Measurements from ENCODE around the gene OR52B2. TPM values are rescaled to one million over a fixed set of nuclear protein-coding genes. Genes with fewer than 3 reads are reported as not detected.
"Not testable (repeated sequence)": the region's sequence is repeated elsewhere in the genome, so short reads cannot be mapped to it uniquely, and the experiment has no call there.

Gene OR52B2
- total and polyA plus RNA-seq, 2 experiments from 2014 or later, result 0.57 TPM; not detected in 1

- no peak overlapping the region for H3K27ac ChIP-seq
- H3K4me3 ChIP-seq, result no peak overlapping the region
- no peak for DNase-seq (ENCODE audit: low read depth in 1 of 2, low spot score in 1 of 2)
- no peaks in the 10 kb centered on the region for H3K4me1 ChIP-seq (ENCODE audit: low read depth)
- H3K36me3 ChIP-seq, result no peaks in the 10 kb centered on the region
- H3K27me3 ChIP-seq, result no peaks in the 10 kb centered on the region
- H3K9me3 ChIP-seq (ENCODE audit: low read depth), result no peaks in the 10 kb centered on the region
- TF ChIP-seq CTCF (IDR thresholded peaks at IDR 0.05; ENCODE audit: low read depth, low read length), result no peak
Observed at GRCh38 chr11:6156628-6157359, 13.3 kb downstream of the OR52B2 start.

- no peak for DNase-seq (ENCODE audit: low read depth in 1 of 2, low spot score in 1 of 2)
- Histone ChIP-seq H3K4me1 (ENCODE audit: low read depth) (no peaks in the 10 kb centered on the region), H3K4me3 (no peak overlapping the region), H3K36me3 (no peaks in the 10 kb centered on the region), H3K9me3 (ENCODE audit: low read depth) (no peaks in the 10 kb centered on the region), H3K27me3 (no peaks in the 10 kb centered on the region), H3K27ac (no peak overlapping the region)
- no peak for TF ChIP-seq CTCF (IDR thresholded peaks at IDR 0.05; ENCODE audit: low read depth, low read length)
Observed at GRCh38 chr11:6152126-6152525, 18.0 kb downstream of the OR52B2 start.

- Histone ChIP-seq H3K4me3 (no peak overlapping the region), H3K9me3 (ENCODE audit: low read depth) (no peaks in the 10 kb centered on the region), H3K27ac (no peak overlapping the region), H3K36me3 (no peaks in the 10 kb centered on the region), H3K4me1 (ENCODE audit: low read depth) (no peaks in the 10 kb centered on the region), H3K27me3 (no peaks in the 10 kb centered on the region)
- DNase-seq (ENCODE audit: low read depth in 1 of 2, low spot score in 1 of 2), result no peak
- no peak for TF ChIP-seq CTCF (IDR thresholded peaks at IDR 0.05; ENCODE audit: low read depth, low read length)
Observed at GRCh38 chr11:6151117-6151516, 19.0 kb downstream of the OR52B2 start.

GRCh38 chr11:6143737-6144136, 26.4 kb downstream of the OR52B2 start:
- not testable (repeated sequence) for H3K27me3 ChIP-seq; H3K27ac ChIP-seq; H3K9me3 ChIP-seq (ENCODE audit: low read depth); H3K4me3 ChIP-seq; DNase-seq (ENCODE audit: low read depth in 1 of 2, low spot score in 1 of 2); H3K36me3 ChIP-seq; H3K4me1 ChIP-seq (ENCODE audit: low read depth)

GRCh38 chr11:6142936-6143335, 27.2 kb downstream of the OR52B2 start:
- Histone ChIP-seq H3K36me3 (no peaks in the 10 kb centered on the region), H3K27ac (no peak overlapping the region), H3K4me3 (no peak overlapping the region), H3K9me3 (ENCODE audit: low read depth) (no peaks in the 10 kb centered on the region), H3K4me1 (ENCODE audit: low read depth) (peaks cover 1% of the 10 kb centered on the region), H3K27me3 (no peaks in the 10 kb centered on the region)
- no peak for DNase-seq (ENCODE audit: low read depth in 1 of 2, low spot score in 1 of 2)
- no peak for TF ChIP-seq CTCF (IDR thresholded peaks at IDR 0.05; ENCODE audit: low read depth, low read length)

GRCh38 chr11:6135936-6136335, 34.2 kb downstream of the OR52B2 start:
- H3K36me3 ChIP-seq; H3K4me3 ChIP-seq; H3K27me3 ChIP-seq; H3K9me3 ChIP-seq (ENCODE audit: low read depth): not testable (repeated sequence)
- DNase-seq (ENCODE audit: low read depth in 1 of 2, low spot score in 1 of 2), result peak in 1 of 2 donors; percentile 17
- Histone ChIP-seq H3K27ac (peak overlapping the region; percentile 76), H3K4me1 (ENCODE audit: low read depth) (peaks cover 30% of the 10 kb centered on the region)
